Tibial nerve (tissue), 4 donors: ENCODE data around the gene AAK1. TPM values are rescaled to one million over a fixed set of nuclear protein-coding genes. Genes with fewer than 3 reads are reported as not detected.
"Not testable (repeated sequence)": the region's sequence is repeated elsewhere in the genome, so short reads cannot be mapped to it uniquely, and the experiment has no call there.

Source experiments
- DNase-seq, 2 donors: peaks; one replicate each; pipeline ENCODE4 v3.0.0-alpha.2; 2019; ENCODE audit warnings: low spot score in 2 of 2
- H3K27ac ChIP-seq, 4 donors: fragments of 200-600 bp; sonication (generic) in 3 of 4; one replicate each; pipeline ENCODE4 v1.5.1; 2017 to 2019; ENCODE audit warnings: mild to moderate bottlenecking in 1 of 4
- H3K27me3 ChIP-seq, 2 donors: fragments of 200-600 bp; sonication (generic) in 1 of 2; one replicate each; pipeline versions ENCODE4 v1.5.1 to v1.6.0; 2017 to 2019
- H3K36me3 ChIP-seq, 3 donors: fragments of 200-600 bp; sonication (generic); one replicate each; pipeline ENCODE4 v1.5.1; 2018 to 2019
- H3K4me1 ChIP-seq, 4 donors: fragments of 200-600 bp; sonication (generic) in 3 of 4; one replicate each; pipeline ENCODE4 v1.5.1; 2017 to 2019
- H3K4me3 ChIP-seq, 4 donors: fragments of 200-600 bp; sonication (generic) in 3 of 4; one replicate each; pipeline ENCODE4 v1.5.1; 2017 to 2019; ENCODE audit warnings: mild to moderate bottlenecking in 1 of 4, moderate library complexity in 1 of 4
- H3K9me3 ChIP-seq, 4 donors: fragments of 200-600 bp; sonication (generic) in 3 of 4; one replicate each; pipeline ENCODE4 v1.5.1; 2017 to 2019
- EP300 ChIP-seq, 2 donors: sonication (generic); formaldehyde crosslinking; IDR thresholded peaks; one replicate each; pipeline ENCODE4 v1.6.1; 2017; ENCODE audit warnings: antibody characterized with exemption in 2 of 2, mild to moderate bottlenecking in 1 of 2
- POLR2A ChIP-seq, 2 donors: fragments of 450-650 bp; IDR thresholded peaks; one replicate each; pipeline ENCODE4 v1.6.1; 2017; ENCODE audit warnings: antibody characterized with exemption in 2 of 2, mild to moderate bottlenecking in 2 of 2, moderate library complexity in 2 of 2
- WGBS, 2 donors: methylation state at CpG; one replicate each; pipeline ENCODE4 v1.1.5; 2018; 5-methylcytosine and 5-hydroxymethylcytosine counted together
- total RNA-seq, 4 donors: library from RNA; depleted of rRNA; stranded (reverse); fragments of >200 nt; gene quantifications; one replicate each; pipeline ENCODE4 v1.1.0, GENCODE V29; 2016
- TF ChIP-seq, protein P1 (sequence below), 5 experiments: fragments of 200-600 bp in 3 of 5; fragments of 450-650 bp in 2 of 5; sonication (generic) in 3 of 5; IDR thresholded peaks; one replicate each; pipeline ENCODE4 v1.5.1; 2016 to 2019; ENCODE audit warnings: antibody characterized with exemption in 5 of 5, mild to moderate bottlenecking in 3 of 5, moderate library complexity in 2 of 5

Gene AAK1
- total RNA-seq, 4 donors from 2014 or later: 29.2 to 70.5 (median 44.5) TPM

DNA sequence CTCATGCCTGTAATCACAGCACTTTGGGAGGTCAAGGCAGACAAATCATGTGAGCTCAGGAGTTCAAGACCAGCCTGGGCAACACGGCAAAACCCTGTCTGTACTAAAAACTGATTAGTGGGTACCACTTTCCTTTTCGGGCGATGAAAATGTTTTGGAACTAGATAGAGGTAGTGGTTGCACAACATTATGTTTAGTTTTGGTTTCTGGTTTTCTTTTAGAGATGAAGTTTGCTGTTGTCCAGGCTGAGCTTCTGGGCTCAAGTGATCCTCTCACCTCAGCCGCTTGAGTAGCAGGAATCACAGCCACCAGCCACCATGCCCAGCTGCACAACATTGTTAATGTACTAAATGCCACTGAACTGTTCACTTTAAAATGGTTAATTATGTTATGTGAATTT lies 27.6 kb downstream of the AAK1 start:
- WGBS, 2 donors: 87 to 88% methylated on average over 4 of the region's 4 CpGs
- TF ChIP-seq, protein P1, sequence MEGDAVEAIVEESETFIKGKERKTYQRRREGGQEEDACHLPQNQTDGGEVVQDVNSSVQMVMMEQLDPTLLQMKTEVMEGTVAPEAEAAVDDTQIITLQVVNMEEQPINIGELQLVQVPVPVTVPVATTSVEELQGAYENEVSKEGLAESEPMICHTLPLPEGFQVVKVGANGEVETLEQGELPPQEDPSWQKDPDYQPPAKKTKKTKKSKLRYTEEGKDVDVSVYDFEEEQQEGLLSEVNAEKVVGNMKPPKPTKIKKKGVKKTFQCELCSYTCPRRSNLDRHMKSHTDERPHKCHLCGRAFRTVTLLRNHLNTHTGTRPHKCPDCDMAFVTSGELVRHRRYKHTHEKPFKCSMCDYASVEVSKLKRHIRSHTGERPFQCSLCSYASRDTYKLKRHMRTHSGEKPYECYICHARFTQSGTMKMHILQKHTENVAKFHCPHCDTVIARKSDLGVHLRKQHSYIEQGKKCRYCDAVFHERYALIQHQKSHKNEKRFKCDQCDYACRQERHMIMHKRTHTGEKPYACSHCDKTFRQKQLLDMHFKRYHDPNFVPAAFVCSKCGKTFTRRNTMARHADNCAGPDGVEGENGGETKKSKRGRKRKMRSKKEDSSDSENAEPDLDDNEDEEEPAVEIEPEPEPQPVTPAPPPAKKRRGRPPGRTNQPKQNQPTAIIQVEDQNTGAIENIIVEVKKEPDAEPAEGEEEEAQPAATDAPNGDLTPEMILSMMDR (IDR thresholded peaks at IDR 0.05): no peak
- TF ChIP-seq POLR2A (IDR thresholded peaks at IDR 0.05): no peak
- no peak for TF ChIP-seq EP300 (IDR thresholded peaks at IDR 0.05)
- Histone ChIP-seq H3K9me3 (no peaks in the 10 kb centered on the region), H3K36me3 (peaks cover 0 to 27% (median 0%) of the 10 kb centered on the region in 3 donors), H3K27ac (no peak overlapping the region), H3K4me1 (peaks cover 0 to 39% (median 10%) of the 10 kb centered on the region in 4 donors), H3K27me3 (no peaks in the 10 kb centered on the region), H3K4me3 (no peak overlapping the region)
- DNase-seq: no peak

DNA sequence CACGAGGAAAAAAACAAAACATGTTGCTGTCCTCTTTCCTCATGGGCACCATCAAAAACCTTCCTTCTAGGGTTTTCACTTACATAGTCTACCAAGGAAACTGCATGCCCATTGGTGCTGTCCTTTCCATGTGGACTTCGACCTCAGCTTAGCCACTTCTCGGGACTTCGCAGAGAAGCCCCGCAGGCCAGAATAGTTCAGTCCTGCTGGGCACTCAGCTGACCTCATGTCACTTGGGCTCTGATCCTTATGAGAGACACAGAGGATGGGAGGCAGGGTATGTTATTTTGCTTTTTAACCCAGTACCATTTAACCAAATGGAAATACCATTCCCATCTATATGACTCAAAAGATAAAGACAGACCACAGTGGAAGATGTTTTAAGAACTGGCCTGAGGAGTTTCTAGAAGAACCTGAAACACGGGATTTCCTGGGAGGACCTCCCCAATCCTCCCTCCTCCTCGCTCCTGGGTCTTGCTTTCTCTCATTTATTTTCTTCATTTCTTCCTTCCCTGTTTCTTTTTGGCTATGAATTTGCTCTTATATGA lies 28.4 kb downstream of the AAK1 start:
- H3K4me1 ChIP-seq: peaks cover 0 to 34% (median 9%) of the 10 kb centered on the region in 4 donors
- no peak overlapping the region for H3K4me3 ChIP-seq
- H3K27ac ChIP-seq: no peak overlapping the region
- WGBS, 2 donors: 90 to 92% methylated on average over 7 of the region's 7 CpGs
- no peak for DNase-seq
- TF ChIP-seq POLR2A (IDR thresholded peaks at IDR 0.05): no peak
- TF ChIP-seq, protein P1 (IDR thresholded peaks at IDR 0.05): no peak
- TF ChIP-seq EP300 (IDR thresholded peaks at IDR 0.05): no peak
- peaks cover 0 to 28% (median 0%) of the 10 kb centered on the region in 3 donors for H3K36me3 ChIP-seq
- H3K27me3 ChIP-seq: no peaks in the 10 kb centered on the region
- H3K9me3 ChIP-seq: no peaks in the 10 kb centered on the region

DNA sequence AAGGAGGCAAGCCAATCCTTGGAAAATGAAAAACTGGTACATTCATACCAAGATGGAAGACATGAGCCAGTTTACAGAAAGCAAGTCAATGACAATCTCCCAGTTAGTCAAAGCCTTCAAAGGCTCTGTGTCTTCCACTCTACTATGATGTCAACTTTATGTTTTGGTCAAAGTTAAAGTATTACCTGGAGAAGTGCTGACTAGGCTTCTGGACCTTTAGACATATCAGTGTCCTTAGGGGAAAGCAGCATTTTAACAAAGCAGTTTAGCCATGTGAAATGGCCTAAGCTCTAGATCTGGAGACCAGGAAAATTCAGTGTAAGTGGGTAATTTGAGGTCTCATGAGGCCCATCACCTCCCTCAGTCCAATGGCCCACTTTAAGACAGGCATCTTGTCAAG lies 30.8 kb downstream of the AAK1 start:
- Histone ChIP-seq H3K36me3 (peaks cover 0 to 28% (median 0%) of the 10 kb centered on the region in 3 donors), H3K4me3 (no peak overlapping the region), H3K9me3 (no peaks in the 10 kb centered on the region), H3K27ac (no peak overlapping the region), H3K4me1 (peaks cover 0 to 17% (median 0%) of the 10 kb centered on the region in 4 donors), H3K27me3 (no peaks in the 10 kb centered on the region)
- TF ChIP-seq POLR2A (IDR thresholded peaks at IDR 0.05) (no peak), EP300 (IDR thresholded peaks at IDR 0.05) (no peak)
- TF ChIP-seq, protein P1 (IDR thresholded peaks at IDR 0.05): no peak
- DNase-seq: no peak

DNA sequence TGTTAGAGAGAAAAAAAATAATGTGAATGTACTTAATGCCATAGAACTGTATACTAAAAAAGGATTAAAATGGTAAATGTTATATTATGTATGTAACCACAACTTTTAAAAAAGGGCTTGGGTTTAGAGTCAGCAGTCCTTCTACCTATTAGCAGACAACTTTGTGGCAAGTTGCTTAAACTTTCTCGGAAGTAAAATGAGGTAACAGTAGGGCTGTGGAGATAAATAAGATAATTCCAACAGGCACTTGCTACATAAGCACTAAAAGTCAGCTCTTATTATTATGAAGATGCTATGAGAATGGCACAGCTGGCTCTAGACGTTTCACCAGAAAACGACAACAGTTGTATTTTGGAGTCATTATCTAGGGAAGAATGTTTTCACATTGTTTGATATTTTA lies 31.3 kb downstream of the AAK1 start:
- no peak for DNase-seq
- TF ChIP-seq EP300 (IDR thresholded peaks at IDR 0.05): no peak
- no peak for TF ChIP-seq POLR2A (IDR thresholded peaks at IDR 0.05)
- TF ChIP-seq, protein P1 (IDR thresholded peaks at IDR 0.05): no peak
- WGBS, 2 donors: 90 to 95% methylated on average over 3 of the region's 3 CpGs

DNA sequence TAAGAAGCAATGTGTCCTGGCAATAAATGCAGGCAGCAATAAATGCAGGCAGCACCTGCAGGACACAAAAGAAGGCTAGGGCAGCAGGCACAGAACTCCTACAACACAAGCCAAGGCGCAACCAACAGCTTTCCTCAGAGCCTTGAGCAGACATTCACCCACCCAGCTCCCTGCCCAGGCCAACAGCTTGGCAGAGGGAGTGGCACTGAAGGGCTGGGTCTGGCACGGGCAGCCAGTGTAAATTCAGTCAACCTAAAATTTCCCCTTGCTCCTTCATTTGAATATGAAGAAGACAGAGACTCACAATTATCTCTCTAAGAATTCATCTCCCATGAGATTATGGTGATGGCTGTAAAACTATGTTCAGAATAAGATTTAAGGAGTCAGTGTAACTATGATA lies 35.4 kb downstream of the AAK1 start:
- no peak overlapping the region for H3K27ac ChIP-seq
- H3K4me3 ChIP-seq: no peak overlapping the region
- peaks cover 0 to 9% (median 0%) of the 10 kb centered on the region in 3 donors for H3K36me3 ChIP-seq
- no peaks in the 10 kb centered on the region for H3K27me3 ChIP-seq
- 78 to 94% methylated on average over 2 of the region's 2 CpGs for WGBS, 2 donors
- H3K4me1 ChIP-seq: peaks cover 0 to 19% (median 0%) of the 10 kb centered on the region in 4 donors
- TF ChIP-seq POLR2A (IDR thresholded peaks at IDR 0.05): no peak
- H3K9me3 ChIP-seq: peaks cover 0 to 2% (median 0%) of the 10 kb centered on the region in 4 donors
- DNase-seq: no peak

More for the DNA sequence above, 31.3 kb downstream of the AAK1 start:
- H3K4me3 ChIP-seq: no peak overlapping the region
- peaks cover 0 to 28% (median 0%) of the 10 kb centered on the region in 3 donors for H3K36me3 ChIP-seq
- no peaks in the 10 kb centered on the region for H3K9me3 ChIP-seq
- H3K27me3 ChIP-seq: no peaks in the 10 kb centered on the region
- peaks cover 0 to 15% (median 0%) of the 10 kb centered on the region in 4 donors for H3K4me1 ChIP-seq
- H3K27ac ChIP-seq: no peak overlapping the region

DNA sequence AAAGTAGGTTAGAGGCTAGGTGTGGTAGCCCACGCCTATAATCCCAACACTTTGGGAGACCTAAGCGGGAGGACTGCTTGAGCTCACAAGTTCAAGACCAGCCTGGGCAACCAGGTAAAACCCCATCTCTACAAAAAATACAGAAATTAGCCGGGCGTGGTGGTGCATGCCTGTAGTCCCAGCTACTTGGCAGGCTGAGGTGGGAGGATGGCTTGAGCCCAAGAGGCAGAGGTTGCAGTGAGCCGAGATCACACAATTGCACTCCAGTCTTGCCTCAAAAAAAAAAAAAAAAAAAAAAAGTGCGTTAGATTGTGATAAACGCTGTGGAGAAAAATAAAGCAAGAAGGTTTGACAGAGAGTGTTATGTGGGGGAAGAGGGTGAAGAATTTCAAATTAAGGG lies 36.8 kb downstream of the AAK1 start:
- H3K4me1 ChIP-seq: peaks cover 0 to 21% (median 0%) of the 10 kb centered on the region in 4 donors
- not testable (repeated sequence) for H3K36me3 ChIP-seq, H3K27me3 ChIP-seq, H3K27ac ChIP-seq, DNase-seq, H3K9me3 ChIP-seq, H3K4me3 ChIP-seq
- 76 to 78% methylated on average over 7 of the region's 7 CpGs for WGBS, 2 donors
